Brain microvascular endothelial cell (primary cell): ENCODE data around the gene CDC5L.
A peak's percentile ranks its signal among the peaks of the same experiment; 100 is the strongest.

Source experiments
- DNase-seq: peaks from one replicate; pipeline ENCODE4 v3.0.0-alpha.2; 2020
- H3K27ac ChIP-seq: fragments of 250-450 bp; sonication (Bioruptor Pico); 2 replicates; pipeline ENCODE4 v1.5.1; 2020; ENCODE audit warnings: mild to moderate bottlenecking, moderate library complexity
- H3K27me3 ChIP-seq: fragments of 250-450 bp; sonication (Bioruptor Pico); replicated peaks from 2 replicates; pipeline ENCODE4 v1.5.1; 2020; ENCODE audit warnings: mild to moderate bottlenecking
- H3K36me3 ChIP-seq: fragments of 250-450 bp; sonication (Bioruptor Pico); replicated peaks from 2 replicates; pipeline ENCODE4 v1.5.1; 2020; ENCODE audit warnings: mild to moderate bottlenecking
- H3K4me3 ChIP-seq: 2 replicates; pipeline ENCODE4 v1.5.1; 2011; ENCODE audit warnings: low read depth, mild to moderate bottlenecking, control low read depth, low read length, moderate library complexity
- CTCF ChIP-seq: IDR thresholded peaks from 2 replicates; pipeline ENCODE4 v1.5.1; 2011; ENCODE audit warnings: low read depth, mild to moderate bottlenecking, moderate library complexity, low read length, control low read depth, inconsistent platforms; ENCODE audit errors: missing control alignments
- in situ Hi-C: cut with HindIII; loops from 2 replicates; pipeline ENCODE4 v1.10.0; 2017; ENCODE audit warnings: low sequenced_read_pairs, low pct_ligation_motif_present

CDC5L gene

GRCh38 chr6:44487002-44487401 is 99.5 kb downstream of the CDC5L start:
- Histone ChIP-seq H3K27me3 (no peaks in the 10 kb centered on the region), H3K4me3 (no peak overlapping the region), H3K27ac (no peak overlapping the region), H3K36me3 (no peaks in the 10 kb centered on the region)
- in situ Hi-C loops: no loop called here
- TF ChIP-seq CTCF: no peak
- DNase-seq: no peak

GRCh38 chr6:44487586-44487985 is 100.1 kb downstream of the CDC5L start:
- no peaks in the 10 kb centered on the region for H3K27me3 ChIP-seq
- in situ Hi-C loops: no loop called here
- no peak overlapping the region for H3K4me3 ChIP-seq
- no peak for DNase-seq
- H3K27ac ChIP-seq: no peak overlapping the region
- no peak for TF ChIP-seq CTCF
- no peaks in the 10 kb centered on the region for H3K36me3 ChIP-seq

- H3K27ac ChIP-seq: peak overlapping the region; percentile 77
- in situ Hi-C loops: no loop called here
- H3K4me3 ChIP-seq: no peak overlapping the region
- no peak for TF ChIP-seq CTCF
- H3K36me3 ChIP-seq: no peaks in the 10 kb centered on the region
- H3K27me3 ChIP-seq: no peaks in the 10 kb centered on the region
- peak; percentile 92 for DNase-seq
These were observed 102.6 kb downstream of the CDC5L start for GRCh38 chr6:44489910-44490604.

- in situ Hi-C loops: no loop called here
- Histone ChIP-seq H3K27ac (no peak overlapping the region), H3K27me3 (no peaks in the 10 kb centered on the region), H3K36me3 (no peaks in the 10 kb centered on the region), H3K4me3 (no peak overlapping the region)
- no peak for DNase-seq
- no peak for TF ChIP-seq CTCF
These were observed 105.6 kb downstream of the CDC5L start for GRCh38 chr6:44493132-44493531.

- DNase-seq: no peak
- TF ChIP-seq CTCF: no peak
- H3K27me3 ChIP-seq: no peaks in the 10 kb centered on the region
- H3K27ac ChIP-seq: no peak overlapping the region
- H3K36me3 ChIP-seq: no peaks in the 10 kb centered on the region
- in situ Hi-C loops: no loop called here
- H3K4me3 ChIP-seq: no peak overlapping the region
These were observed 106.1 kb downstream of the CDC5L start for GRCh38 chr6:44493593-44493992.

GRCh38 chr6:44494011-44494501 is 106.5 kb downstream of the CDC5L start:
- DNase-seq: peak; percentile 46
- Histone ChIP-seq H3K27ac (no peak overlapping the region), H3K27me3 (no peaks in the 10 kb centered on the region), H3K36me3 (no peaks in the 10 kb centered on the region), H3K4me3 (no peak overlapping the region)
- TF ChIP-seq CTCF: peak; percentile 53
- in situ Hi-C loops: no loop called here
